Measurements from ENCODE around the gene IRF7.

DNA sequence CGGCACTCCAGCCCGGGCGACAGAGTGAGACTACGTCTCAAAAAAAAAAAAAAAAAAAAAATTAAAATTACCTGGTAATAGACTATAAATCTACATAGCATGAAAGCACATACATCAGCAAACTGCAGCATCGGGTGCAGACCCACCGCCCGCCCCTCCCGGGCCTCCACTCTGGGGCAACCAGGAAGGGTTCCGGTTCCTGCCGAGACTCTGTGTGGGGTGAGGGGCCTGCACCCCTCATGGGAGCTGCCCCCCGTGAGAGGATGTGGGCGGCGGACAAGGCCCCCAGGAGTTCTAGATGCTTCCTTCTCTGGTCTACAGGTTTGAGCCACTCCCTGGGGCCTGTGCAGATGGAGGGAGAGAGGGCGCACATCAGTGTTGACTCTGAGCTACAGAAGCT, 30.5 kb upstream of the IRF7 start:
- TF ChIP-seq, protein P1, sequence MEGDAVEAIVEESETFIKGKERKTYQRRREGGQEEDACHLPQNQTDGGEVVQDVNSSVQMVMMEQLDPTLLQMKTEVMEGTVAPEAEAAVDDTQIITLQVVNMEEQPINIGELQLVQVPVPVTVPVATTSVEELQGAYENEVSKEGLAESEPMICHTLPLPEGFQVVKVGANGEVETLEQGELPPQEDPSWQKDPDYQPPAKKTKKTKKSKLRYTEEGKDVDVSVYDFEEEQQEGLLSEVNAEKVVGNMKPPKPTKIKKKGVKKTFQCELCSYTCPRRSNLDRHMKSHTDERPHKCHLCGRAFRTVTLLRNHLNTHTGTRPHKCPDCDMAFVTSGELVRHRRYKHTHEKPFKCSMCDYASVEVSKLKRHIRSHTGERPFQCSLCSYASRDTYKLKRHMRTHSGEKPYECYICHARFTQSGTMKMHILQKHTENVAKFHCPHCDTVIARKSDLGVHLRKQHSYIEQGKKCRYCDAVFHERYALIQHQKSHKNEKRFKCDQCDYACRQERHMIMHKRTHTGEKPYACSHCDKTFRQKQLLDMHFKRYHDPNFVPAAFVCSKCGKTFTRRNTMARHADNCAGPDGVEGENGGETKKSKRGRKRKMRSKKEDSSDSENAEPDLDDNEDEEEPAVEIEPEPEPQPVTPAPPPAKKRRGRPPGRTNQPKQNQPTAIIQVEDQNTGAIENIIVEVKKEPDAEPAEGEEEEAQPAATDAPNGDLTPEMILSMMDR (conservative IDR thresholded peaks at IDR 0.05; ENCODE audit: low read depth, low read length), result no peak
- TF ChIP-seq EZH2 (IDR thresholded peaks at IDR 0.05; ENCODE audit: borderline replicate concordance, low read depth, low read length, poor library complexity, severe bottlenecking), result no peak

Data from A673 (cell line).